ENCODE measurements around the gene WBP1.

DNA sequence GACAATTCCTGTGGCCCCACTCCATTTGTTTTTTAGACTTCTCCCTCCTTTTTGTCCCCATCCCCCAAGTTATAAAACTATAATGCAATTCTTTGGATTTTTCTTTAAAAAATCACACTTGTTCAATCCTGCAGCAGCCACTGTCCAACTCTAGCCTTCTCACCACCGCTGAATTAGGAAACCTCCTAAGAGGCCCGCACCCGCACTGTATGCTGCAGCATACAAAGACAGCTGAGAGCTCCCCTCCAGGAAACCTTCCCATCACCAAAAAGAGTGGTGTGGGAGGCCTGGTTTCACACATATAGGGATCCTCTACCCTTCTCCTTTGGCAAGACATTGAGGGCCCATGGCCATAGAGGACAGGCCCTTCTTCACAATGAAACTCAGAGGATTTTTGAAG, 46.4 kb downstream of the WBP1 start:
- TF ChIP-seq, protein P1, sequence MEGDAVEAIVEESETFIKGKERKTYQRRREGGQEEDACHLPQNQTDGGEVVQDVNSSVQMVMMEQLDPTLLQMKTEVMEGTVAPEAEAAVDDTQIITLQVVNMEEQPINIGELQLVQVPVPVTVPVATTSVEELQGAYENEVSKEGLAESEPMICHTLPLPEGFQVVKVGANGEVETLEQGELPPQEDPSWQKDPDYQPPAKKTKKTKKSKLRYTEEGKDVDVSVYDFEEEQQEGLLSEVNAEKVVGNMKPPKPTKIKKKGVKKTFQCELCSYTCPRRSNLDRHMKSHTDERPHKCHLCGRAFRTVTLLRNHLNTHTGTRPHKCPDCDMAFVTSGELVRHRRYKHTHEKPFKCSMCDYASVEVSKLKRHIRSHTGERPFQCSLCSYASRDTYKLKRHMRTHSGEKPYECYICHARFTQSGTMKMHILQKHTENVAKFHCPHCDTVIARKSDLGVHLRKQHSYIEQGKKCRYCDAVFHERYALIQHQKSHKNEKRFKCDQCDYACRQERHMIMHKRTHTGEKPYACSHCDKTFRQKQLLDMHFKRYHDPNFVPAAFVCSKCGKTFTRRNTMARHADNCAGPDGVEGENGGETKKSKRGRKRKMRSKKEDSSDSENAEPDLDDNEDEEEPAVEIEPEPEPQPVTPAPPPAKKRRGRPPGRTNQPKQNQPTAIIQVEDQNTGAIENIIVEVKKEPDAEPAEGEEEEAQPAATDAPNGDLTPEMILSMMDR (IDR thresholded peaks at IDR 0.05; ENCODE audit: low read length), result no peak
- TF ChIP-seq EZH2 (IDR thresholded peaks at IDR 0.05; ENCODE audit: borderline replicate concordance, low read length), result no peak

Data from OCI-LY1 (cell line).